Breast epithelium (tissue), 3 donors: ENCODE measurements around the gene C11orf52.

Experiments
- POLR2A ChIP-seq: fragments of 450-650 bp; IDR thresholded peaks from one replicate; pipeline ENCODE4 v1.6.1; 2016; ENCODE audit warnings: antibody characterized with exemption, mild to moderate bottlenecking, moderate library complexity
- POLR2AphosphoS5 ChIP-seq, 3 donors: sonication (generic); formaldehyde crosslinking; IDR thresholded peaks; one replicate each; pipeline ENCODE4 v1.6.1; 2017; ENCODE audit warnings: antibody characterized with exemption in 3 of 3
- TF ChIP-seq, protein P1 (sequence below), 3 donors: fragments of 450-650 bp; IDR thresholded peaks; one replicate each; pipeline ENCODE4 v1.5.1; 2016 to 2017; ENCODE audit warnings: antibody characterized with exemption in 3 of 3, mild to moderate bottlenecking in 3 of 3, moderate library complexity in 3 of 3

DNA sequence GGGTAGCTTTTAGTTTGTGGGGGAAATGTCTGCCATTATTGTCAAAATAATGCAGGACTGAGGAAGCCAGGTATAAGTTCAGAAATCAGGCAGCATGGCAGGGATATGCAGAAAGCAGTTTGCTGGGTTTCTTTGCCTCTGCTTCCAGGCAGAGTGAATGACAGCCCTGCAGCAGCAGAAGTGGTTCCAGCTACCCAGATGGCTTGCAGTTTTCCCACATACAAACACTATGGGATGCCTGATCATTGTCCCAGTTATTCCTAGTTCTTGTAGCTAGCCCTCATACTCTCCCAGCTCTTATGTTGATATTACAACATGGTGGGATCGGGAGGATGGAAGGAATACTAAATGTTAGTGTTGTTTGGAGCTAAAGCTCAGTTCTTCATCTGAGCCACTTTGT lies 15.6 kb downstream of the C11orf52 start:
- TF ChIP-seq, protein P1, sequence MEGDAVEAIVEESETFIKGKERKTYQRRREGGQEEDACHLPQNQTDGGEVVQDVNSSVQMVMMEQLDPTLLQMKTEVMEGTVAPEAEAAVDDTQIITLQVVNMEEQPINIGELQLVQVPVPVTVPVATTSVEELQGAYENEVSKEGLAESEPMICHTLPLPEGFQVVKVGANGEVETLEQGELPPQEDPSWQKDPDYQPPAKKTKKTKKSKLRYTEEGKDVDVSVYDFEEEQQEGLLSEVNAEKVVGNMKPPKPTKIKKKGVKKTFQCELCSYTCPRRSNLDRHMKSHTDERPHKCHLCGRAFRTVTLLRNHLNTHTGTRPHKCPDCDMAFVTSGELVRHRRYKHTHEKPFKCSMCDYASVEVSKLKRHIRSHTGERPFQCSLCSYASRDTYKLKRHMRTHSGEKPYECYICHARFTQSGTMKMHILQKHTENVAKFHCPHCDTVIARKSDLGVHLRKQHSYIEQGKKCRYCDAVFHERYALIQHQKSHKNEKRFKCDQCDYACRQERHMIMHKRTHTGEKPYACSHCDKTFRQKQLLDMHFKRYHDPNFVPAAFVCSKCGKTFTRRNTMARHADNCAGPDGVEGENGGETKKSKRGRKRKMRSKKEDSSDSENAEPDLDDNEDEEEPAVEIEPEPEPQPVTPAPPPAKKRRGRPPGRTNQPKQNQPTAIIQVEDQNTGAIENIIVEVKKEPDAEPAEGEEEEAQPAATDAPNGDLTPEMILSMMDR (IDR thresholded peaks at IDR 0.05), result no peak
- TF ChIP-seq POLR2AphosphoS5 (IDR thresholded peaks at IDR 0.05), result no peak
- no peak for TF ChIP-seq POLR2A
